SU-DHL-6 (cell line): ENCODE measurements around the gene PFKL.

Experiments used
- EZH2phosphoT487 ChIP-seq: fragments of 200-600 bp; sonication (generic), shearing (Covaris generic); conservative IDR thresholded peaks from 2 replicates; pipeline ENCODE4 v1.6.1; 2018; ENCODE audit warnings: mild to moderate bottlenecking, antibody characterized with exemption, low read length, moderate library complexity, mixed read lengths
- TF ChIP-seq, protein P1 (sequence below): fragments of 200-600 bp; sonication (generic); IDR thresholded peaks from one replicate; pipeline ENCODE4 v1.5.1; 2017; ENCODE audit warnings: antibody characterized with exemption, mild to moderate bottlenecking, low read length, moderate library complexity; ENCODE audit not compliant: insufficient read depth, poor library complexity, severe bottlenecking

DNA sequence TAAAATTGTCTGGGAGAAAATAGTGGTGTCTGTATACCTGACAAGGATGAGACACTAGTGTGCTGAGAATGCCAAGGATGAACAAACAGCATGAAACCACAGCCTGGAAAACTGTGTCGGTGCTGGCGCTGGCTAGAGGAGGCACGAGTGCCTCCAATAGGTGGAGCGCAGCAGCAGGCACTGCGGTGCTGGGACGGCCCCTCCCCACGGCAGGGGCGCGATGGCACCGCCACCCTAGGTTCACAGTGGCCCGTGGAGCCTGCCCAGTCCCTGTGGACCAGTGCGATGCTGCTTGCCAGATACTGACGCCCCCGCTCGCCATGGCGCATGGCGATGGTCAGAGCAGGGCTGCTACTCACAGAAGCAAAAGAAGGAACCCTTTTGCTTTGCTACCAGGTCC, 32.5 kb downstream of the PFKL start:
- TF ChIP-seq, protein P1, sequence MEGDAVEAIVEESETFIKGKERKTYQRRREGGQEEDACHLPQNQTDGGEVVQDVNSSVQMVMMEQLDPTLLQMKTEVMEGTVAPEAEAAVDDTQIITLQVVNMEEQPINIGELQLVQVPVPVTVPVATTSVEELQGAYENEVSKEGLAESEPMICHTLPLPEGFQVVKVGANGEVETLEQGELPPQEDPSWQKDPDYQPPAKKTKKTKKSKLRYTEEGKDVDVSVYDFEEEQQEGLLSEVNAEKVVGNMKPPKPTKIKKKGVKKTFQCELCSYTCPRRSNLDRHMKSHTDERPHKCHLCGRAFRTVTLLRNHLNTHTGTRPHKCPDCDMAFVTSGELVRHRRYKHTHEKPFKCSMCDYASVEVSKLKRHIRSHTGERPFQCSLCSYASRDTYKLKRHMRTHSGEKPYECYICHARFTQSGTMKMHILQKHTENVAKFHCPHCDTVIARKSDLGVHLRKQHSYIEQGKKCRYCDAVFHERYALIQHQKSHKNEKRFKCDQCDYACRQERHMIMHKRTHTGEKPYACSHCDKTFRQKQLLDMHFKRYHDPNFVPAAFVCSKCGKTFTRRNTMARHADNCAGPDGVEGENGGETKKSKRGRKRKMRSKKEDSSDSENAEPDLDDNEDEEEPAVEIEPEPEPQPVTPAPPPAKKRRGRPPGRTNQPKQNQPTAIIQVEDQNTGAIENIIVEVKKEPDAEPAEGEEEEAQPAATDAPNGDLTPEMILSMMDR, result no peak
- no peak for TF ChIP-seq EZH2phosphoT487
